DMS 273 (cell line): ENCODE results near the gene CROCC2.

ENCODE experiments used
- DNase-seq: peaks from one replicate; lab custom pipeline; 2025; ENCODE audit not compliant: unreplicated experiment; lab: John Stamatoyannopoulos, UW

Gene CROCC2

GRCh38 chr2:240997141-240997855 lies 91.2 kb downstream of the CROCC2 start:
- DNase-seq, result no peak

- DNase-seq, result peak; percentile 85
Observed at GRCh38 chr2:240997856-240998705, 91.9 kb downstream of the CROCC2 start, which contains the start of gene SNED1. Gene SNED1 (plus strand): TSS chr2:240998618. CDS start chr2:240998838, 220 bp downstream.

- DNase-seq, result peak; percentile 56
Observed at GRCh38 chr2:240998706-240998994, 92.5 kb downstream of the CROCC2 start.

DNA sequence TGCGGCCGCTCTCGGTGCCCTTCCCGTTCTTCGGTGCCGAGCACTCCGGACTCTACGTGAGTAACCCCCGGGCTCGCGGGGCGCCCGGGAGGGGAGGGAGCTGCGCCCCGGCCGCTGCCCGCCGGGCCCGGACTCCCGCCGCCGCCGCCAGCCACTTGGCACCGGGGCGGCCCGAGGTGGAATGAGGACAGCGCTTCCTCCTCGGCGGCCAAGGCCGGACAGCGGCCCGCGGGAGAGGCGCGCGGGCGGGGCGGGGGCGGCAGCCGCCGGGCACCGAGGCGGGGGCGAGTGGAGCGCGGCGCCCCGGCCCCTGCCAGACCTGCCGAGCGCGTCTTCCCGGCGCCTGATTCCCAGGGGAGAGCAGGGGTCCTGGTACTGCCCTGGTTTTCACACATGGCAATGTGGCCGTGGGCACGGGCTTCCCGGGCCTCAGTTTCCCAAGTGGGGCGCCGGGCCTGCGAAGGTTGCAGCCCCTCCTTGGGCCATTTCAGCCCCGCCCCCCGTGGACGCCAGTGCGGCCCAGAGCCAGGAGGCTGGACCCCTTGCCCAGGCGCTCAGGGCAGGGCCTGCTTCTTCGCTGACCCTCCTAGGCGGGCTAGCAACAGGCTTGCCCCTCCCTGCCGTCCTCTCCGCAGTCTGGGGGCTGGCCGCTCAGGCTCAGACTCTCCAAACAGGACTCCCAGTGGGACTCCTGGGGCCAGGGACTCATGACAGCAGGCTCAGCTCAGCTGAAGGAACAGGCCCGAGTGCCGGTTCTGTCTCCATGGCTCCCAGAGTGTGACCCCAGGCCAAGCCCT lies 93.1 kb downstream of the CROCC2 start:
- DNase-seq, result no peak

GRCh38 chr2:240999873-241000541 lies 93.9 kb downstream of the CROCC2 start:
- no peak for DNase-seq

DNA sequence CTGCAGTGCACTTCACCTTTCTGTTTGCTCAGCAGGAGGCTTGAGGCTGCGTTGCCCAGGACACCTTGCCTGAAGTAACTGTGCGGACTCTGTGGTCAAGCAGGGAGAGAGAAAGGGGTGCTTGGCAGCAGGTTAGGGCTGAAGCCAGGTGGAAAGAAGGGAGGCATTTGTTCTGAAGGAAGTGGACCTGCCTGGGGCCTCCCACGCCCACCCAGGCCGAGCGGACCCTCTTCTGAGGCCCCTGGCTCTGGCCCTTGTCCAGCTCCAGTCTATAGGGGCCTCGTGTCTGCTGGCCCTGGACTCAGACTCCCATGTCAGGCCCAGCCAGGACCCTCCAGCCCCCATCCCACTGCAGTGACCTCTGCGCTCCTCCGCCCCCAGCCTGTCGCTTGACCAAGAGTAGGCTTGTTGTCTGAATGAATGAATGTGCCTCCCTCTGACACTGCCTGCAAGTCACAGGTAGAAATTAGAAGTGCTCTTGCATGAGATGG lies 94.7 kb downstream of the CROCC2 start:
- no peak for DNase-seq

DNA sequence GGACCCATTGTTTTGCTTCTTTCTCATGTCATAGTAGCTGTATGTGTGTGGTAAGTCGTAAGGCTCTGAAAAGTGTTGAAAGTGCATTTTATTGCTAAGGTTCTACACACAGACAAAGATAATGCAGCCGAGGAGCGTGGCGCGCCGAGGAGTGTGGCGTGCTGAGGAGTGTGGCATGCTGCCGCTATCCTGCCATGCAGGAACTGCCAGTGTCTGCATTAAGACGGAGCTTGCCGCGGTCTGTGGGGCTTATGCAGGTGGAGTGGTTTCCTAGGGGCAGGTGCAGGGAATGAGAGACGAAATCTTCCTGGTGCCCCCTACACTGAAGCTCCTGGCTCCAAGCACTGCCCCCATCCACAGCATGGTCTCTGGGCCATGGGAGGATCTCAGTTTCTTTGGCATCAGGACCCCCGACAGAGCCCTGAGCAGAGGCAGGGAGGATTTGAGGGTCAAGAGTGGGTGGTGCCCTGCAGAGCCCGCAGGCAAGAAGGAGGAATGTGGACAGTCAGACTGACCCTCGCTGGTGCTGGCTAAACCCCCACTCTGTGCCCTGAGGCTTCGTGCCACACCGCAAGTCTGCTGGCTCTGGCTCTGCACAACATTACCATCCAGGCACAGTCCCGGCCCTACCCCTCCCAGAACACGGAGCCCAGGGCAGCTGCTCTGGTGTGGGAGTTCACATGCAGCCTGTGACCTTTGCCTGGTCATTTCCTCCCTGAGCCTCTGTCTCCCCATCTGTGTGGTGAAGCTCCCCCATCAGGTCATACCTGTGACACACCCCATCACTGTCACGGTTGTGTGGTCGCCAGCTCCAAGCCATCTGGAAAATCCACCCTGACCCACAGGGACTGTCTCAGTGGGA lies 95.5 kb downstream of the CROCC2 start:
- no peak for DNase-seq

- DNase-seq, result no peak
Observed at GRCh38 chr2:241002275-241003046, 96.3 kb downstream of the CROCC2 start.

- DNase-seq, result no peak
Observed at GRCh38 chr2:241003047-241003360, 96.9 kb downstream of the CROCC2 start.

GRCh38 chr2:241003369-241003768 lies 97.2 kb downstream of the CROCC2 start:
- DNase-seq, result no peak

DNA sequence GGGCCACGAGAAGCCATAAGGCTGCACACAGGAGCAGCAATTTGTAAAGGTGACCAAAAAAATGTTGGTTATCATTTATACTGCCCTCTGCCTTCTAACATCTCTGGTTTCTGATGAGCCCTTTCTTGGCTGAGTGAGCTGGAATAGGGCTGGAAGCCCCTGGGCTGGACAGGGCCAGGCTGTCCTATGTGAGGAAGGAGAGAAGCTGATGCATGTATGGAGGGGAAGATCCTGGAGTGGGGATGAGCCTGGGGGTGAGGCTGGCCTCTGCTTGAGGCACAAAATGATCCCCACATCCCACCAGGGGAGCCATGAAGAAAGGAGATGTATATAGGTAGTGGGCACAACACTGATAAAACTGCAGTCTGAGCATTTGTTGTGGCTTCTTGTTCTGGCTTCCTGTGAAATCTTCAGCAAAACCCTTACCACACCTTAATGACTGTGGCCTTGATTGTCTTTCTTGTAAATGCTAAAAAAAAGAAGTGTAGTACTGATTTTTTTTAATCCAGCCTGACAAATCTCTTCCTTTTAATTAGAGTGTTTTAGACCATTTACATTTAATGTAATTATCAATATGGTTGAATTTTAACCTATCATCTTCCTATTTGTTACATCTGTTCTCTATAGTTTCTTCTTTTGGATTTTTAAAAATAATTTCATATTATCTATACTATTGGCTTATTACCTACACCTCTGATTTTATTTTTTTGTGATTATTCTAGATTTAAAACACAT lies 97.9 kb downstream of the CROCC2 start:
- no peak for DNase-seq

GRCh38 chr2:241005569-241005968 lies 99.4 kb downstream of the CROCC2 start:
- DNase-seq, result no peak

DNA sequence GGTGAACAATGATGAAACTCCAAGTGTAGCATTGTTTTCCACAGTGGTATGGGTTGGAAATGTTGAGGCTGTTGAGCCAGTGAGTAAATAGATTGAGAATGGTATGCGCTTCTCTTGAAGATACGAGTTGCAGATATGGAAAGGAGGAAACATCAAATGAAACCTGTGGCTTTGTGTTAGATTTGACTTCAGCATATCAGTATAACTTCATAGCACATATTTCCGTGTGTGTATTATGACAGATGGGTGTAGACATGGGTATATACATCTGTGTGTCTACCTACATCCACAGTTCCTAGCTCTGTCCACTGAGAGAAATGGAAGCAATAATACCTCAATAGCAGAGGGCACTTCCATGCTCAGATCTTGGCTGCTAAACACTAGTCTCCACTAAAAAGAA lies 100.3 kb downstream of the CROCC2 start:
- DNase-seq, result no peak

DNA sequence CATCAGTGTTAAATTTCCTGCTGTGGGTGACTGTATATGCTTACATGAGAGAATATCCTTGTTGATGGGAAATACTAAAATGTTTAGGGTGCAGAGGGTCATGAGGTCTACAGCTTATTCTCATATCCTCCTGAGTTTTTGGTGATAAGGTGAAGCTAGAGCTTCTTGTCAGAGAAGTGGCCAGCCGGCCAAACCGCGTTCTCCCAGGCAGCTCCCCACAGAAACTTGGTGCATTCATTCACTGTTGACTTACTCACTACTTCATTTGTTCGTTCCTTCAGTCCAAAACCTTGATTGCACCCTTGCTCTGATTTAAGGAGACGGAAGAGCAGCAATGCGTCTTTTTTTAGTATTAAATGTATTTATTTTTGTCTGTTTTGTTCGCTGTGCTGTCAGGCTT lies 101.0 kb downstream of the CROCC2 start:
- no peak for DNase-seq

DNA sequence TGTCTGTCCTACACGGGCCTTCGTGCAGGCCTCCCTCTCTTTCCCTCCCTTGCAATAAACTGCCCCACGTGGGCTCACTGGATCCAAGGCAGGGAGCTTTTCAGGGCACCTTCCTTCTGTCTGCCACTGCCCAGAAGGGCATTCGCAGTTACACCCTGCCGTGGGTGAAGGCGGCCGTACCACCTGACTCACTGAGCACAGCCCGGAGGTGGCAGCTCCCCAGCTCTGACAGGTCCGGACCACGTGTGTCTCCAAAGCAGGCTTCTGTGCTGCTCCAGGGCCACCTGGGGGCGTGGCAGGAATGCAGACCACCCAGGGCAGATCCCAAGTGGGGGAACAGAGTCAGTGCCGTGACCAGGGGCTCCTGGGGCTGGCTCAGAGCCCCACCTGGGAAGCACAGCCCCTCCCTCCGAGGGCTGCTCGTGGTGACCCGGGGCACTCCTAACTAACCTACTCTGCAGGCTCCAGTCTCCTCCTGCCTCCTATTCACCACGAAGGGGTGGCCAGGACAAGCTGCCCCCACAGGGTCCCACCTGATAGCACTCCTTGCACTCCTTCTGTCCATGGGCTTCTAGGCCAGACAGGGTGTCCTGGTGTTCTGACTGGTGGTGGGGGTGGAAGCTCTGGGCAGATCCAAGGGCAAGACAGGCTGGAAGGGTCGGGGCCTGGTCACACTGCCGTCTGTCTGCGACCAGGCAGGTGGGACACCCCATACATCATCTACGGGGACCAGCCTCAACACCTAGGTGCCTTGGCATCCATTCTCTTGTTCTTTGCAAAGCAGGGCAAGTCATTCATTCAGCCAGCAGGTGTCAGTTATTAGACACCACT lies 102.0 kb downstream of the CROCC2 start:
- DNase-seq, result no peak

- DNase-seq, result no peak
Observed at GRCh38 chr2:241008711-241009121, 102.6 kb downstream of the CROCC2 start.

- no peak for DNase-seq
Observed at GRCh38 chr2:241009191-241009590, 103.1 kb downstream of the CROCC2 start.
